M059J (cell line): ENCODE measurements around the gene LYZL6. TPM values are rescaled to one million over a fixed set of nuclear protein-coding genes. Genes with fewer than 3 reads are reported as not detected.
A peak's percentile ranks its signal among the peaks of the same experiment; 100 is the strongest.
"Not testable (repeated sequence)": the region's sequence is repeated elsewhere in the genome, so short reads cannot be mapped to it uniquely, and the experiment has no call there.

ENCODE experiments used
- DNase-seq: peaks from one replicate; pipeline ENCODE4 v3.0.0-alpha.2; 2012; ENCODE audit warnings: low read depth
- total RNA-seq: library from RNA; depleted of rRNA; stranded (reverse); fragments of >200 nt; shearing (Covaris generic); gene quantifications from 2 replicates; pipeline ENCODE4 v1.2.3, GENCODE V29; 2014

The LYZL6 gene
- total RNA-seq, 1 experiment from 2014 or later, result not detected

DNA sequence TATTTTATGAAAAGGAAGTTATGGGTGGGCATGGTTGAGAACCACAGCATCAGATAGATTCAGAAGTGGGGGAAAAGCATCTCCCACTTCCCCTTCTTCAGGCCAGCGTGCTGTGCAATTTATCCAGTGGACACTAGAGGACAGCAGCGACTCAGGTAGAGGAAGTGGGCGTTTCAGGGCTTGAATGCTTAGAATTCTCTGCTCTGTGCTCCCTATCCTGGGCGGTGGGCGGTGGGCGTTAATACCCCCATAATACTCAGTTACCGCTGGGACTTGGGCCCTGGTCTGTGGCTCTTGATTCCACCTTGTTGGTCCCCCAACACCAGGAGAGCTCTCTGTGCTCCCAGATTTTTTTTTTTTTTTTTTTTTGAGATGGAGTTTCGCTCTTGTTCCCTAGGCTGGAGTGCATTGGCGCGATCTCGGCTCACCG lies 3.7 kb upstream of the LYZL6 start:
- peak; percentile 58 for DNase-seq

DNA sequence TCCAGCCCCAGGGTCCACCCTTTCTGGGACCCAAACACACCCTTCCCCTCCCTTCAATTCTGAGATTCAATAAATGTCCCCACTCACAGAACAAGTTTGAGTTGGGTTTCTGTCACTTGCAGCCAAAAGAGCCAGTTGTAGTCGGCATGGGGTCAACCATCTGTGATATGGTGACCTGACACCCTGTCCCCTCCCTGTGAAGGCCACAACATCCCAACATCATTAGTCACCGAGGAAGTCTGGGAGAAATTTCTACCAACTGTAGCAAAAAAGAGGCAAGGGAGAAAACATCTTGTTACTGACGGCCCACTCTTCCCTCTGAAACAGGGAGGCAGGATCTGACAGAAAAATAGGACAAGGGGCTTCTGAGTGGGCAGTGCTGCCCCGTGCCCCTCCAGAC lies 638 bp upstream of the LYZL6 start:
- peak; percentile 56 for DNase-seq

DNA sequence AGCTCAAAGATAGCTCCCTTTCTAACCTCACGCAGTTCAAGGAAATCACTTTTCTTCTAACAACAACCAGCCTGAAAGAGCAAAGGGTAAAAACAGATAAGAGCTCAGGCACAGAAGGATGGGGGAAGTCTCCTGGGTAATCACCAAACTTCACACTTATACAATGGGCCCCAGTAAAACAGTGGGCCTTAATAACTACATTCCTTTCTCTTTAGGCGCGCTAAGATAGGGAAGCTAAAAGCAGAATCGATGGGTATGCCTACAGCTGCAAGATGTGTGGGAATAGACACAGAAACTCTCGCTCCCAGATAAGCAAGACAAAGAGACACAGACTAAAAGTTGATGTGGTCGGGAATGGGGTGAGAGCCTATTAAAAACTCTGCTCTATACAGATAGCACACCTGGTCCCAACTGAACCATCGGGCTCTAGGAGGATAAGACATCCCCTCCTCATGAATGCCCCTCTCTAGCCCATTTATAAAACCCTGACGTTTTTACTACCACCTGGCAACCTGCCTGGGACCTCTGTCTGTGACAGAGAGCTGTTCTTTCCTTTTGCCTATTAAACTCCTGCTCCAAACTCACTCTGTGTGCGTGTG lies 826 bp downstream of the LYZL6 start:
- no peak for DNase-seq

DNA sequence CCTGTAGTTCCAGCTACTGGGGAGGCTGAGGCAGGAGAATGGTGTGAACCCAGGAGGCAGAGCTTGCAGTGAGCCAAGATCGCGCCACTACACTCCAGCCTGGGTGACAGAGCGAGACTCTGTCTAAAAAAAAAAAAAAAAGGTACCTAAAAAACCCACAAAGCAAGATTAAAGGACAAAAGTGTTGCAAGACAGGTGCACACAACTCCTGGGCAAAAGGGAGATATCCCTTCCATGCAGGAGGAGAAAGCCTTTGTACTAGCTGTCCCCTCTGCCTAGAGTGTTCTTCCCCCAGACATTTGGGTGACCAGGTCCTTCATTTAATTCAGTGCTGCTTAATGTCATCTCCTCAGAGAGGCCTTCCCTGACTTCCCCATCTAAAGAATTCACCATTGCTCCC lies 5.0 kb downstream of the LYZL6 start:
- DNase-seq, result not testable (repeated sequence)

DNA sequence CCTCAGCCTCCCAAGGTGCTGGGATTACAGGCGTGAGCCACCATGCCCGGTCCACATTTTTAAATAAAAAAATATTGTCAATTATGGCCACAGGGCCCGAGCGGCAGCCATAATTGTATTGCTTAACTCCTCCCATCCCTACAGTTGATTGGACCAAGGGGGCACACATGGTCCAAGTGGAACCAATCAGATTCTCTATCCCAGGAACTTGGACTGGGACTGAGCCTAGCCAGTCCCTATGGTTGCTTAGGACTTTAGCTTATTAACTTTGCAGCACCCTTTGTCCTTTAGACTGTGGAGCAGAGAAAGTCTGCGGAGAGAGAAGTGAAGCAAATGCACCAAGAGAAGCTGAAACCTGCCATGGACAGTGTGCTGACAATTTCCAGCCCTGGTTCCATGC lies 7.5 kb downstream of the LYZL6 start:
- no peak for DNase-seq

DNA sequence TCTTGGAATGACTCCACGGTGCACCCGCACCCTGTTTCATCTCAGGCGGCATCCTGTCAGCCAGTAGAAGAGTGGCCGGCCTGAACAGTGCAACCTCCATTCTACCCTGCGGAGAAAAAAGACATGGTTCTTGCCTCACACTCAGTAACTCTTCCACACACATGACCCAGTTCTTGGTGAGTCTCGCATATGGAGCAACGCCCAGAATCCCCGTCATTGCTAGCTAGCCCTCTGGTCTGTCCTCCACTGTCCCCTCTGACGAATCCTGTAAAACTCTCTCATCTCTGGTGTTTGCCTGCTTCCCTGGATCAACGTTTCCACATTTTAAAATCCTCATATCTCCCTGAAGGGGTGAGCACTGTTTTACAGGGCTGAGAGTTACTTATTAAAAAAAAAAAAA lies 8.8 kb downstream of the LYZL6 start:
- peak; percentile 65 for DNase-seq

DNA sequence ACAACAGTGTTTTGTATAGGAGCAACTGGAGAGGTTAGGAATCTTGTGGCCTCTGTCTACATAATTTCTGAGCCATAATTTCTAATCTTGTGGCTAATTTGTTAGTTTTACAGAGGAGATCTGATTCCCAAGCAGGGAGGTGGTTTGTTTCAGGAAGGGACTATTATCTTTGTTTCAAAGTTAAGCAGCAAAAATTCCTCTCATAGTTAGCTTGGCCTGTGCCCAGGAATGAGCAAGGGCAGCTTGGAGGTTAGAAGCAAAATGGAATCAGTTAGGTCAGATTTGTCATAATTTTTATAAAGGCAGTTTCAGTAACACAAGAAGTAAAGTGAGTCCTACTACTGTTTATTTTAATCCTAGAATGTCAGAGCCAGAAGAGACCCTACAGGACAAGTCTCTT lies 10.9 kb downstream of the LYZL6 start:
- peak; percentile 30 for DNase-seq

DNA sequence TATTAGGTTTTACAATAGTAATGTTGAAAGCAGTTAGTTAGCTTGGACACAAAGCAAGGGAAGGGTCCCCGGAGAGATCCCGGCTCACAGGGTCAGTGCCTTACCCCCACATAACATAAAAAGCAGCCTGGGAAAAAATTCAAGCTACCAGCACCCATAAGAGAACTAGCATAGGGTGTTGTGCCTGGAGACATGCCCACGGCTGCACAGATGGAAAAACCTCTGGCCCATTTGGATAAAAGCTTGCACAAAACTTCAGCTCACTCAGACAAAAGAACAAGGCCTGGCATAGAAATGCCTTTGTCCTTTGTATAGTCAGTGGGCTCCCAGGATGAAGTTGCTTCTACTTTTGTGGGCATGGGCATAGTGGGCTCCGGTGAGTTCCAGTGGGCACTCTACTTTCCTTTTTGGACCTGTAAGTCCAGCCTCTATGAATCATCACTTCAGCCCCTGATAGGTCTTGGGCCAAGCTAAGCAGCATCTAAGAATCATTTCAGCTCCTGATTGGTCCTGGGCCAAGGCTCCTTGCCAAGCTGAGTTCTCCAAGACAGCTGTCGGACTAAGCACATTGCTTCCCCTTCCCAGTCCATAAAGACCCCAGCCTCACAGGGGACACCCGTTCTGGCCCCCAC lies 11.6 kb downstream of the LYZL6 start:
- DNase-seq, result peak; percentile 77

DNA sequence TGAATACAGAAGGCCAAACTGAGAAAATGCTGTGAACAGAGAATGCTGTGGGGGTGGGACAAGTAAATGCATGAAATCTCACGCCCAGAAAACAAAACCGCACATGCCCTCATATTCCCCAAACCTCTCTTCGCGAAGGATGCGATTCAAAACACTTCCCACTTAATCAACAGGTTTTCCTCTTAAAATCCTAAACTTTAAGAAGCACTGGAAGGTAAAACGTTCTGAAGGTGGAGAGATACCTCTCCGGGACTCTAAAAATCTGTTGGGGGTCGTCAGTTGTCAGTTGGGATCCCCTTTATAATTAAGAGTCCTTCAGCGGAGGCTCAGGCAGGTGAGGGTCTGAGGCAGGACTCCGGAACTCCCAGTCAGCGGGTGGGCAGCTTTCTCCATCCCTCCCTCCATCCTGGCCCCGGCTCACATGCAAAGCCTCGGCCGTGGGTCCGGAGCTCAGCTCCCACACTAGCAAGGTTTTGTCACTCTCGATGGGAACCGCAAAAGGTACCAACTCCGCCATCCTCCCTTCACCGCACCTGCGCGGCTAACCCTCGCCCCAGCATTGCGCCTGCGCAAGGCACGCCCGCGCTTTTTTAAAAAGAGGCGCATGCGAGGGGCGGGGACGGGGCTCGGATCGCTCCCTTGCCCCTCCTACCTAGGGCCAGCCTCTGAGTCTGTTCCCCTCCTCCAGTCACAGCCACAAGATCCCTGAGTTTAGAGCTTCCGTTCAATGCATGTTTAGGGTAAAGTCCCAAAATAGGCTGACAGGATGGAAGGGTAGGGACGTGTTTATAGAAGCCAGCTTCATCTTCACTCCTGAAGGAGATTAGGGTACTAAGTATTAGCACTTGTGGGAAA lies 13.1 kb downstream of the LYZL6 start, which contains the start of gene RDM1:
RDM1 (minus strand) TSS at position 563 of the 855 bp plus-strand sequence; CDS start at position 517, 46 bp downstream.
- peak; percentile 83 for DNase-seq

DNA sequence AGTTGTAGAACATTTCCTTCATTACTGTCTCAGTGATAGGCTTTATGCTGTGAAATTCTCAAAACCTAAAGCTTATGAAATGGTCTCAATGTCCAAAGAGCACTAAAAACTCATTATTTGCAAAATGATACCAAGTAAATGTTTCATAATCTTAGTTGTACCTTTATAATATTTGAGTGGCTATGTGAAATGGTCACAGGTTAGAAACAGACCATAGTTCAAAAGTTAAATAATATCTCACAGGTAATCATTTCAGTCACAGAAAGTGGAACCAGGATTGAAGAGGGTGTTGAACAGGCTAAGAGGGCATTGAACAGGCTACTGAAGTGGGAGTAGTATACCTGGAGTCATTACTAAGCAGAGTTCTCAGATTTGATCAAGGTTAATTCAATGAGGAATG lies 15.8 kb downstream of the LYZL6 start:
- no peak for DNase-seq

DNA sequence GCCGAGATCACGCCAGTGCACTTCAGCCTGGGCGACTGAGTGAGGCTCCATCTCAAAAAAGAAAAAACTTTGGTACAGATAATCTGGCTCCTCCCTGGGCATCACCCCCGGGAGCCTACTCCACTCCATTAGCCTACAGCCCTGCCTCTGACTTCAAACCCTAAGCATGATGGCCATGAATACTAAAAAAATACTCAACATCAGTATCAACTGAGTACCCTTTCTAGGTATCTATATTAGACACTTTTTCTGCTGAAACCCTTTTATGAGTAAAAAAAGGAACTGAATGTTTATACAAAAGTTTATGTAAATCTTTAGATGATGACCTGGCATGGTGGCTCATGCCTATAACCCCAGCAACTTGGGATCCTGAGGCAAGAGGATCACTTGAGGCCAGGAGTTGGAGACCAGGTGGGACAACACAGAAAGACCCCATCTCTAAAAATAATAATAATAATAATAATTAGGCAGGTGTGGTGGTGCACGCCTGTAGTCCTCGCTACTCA lies 19.9 kb downstream of the LYZL6 start:
- no peak for DNase-seq

DNA sequence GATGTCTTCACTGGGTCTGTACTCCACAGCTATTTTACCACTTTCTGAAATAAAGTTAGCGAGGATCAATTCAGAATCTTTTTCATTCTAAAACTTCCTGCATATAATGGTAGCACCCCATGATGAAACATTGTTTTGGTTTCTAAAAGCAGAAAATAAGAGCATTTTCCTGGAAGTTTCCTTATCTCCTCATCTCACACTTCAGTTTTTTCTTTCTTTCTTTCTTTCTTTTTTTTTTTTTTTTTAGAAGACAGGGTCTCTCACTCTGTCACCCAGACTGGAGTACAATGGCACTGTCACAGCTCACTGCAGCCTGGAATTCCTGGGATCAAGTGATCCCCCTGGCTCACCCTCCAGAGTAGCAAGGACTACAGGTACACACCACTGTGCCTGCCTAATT lies 23.3 kb downstream of the LYZL6 start:
- no peak for DNase-seq

DNA sequence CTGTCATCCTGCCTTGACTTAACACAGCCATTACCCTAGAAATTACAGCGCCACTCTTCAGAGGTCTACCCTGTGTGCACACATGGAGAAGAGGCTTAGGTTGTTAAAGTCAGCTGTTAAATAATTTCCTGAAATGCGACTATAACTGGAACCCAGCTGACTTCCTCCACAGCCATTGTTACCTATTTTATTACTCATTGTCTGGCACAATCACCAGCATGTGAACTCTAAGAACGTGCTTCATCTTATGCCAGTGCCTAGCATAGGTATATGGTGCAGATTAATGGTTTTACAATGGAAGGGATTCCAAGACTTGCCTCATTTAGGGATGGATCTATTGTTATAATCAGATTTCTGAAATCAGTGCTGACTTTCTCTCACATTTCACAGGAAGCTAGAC lies 24.8 kb downstream of the LYZL6 start:
- DNase-seq, result no peak

DNA sequence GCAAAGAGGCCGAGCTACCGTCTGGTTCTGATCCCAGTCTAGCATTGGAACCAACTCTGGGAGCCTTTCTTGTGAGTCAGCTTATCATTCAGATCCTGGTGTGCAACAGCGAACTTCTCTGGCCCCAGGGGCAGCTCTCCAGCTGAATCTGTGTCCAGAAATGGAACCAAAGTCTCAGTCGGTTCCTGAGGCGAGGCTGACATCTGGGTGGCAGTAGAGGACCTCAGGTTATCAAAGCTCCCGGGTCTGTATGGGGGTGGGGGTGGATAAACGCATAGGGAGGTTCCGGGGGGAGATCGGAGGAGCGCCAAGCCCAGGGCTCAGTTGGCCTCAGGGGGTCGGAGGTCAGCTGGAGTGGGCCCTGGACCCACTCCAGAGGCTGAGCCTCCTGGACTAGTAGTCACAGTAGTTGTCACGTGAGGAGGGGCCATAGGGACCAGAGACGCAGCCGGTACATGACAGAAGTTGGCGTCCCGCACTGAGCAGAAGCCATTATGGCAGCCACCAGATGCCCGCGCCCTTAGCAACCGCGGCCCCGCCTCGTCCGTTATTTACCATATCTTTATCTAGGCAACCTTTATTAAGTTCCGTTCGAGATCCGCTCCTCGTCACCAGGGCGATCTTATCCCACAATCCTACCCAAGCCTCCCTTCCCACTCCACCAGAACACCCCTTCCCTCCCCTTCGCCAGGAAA lies 25.8 kb downstream of the LYZL6 start:
- DNase-seq, result no peak

DNA sequence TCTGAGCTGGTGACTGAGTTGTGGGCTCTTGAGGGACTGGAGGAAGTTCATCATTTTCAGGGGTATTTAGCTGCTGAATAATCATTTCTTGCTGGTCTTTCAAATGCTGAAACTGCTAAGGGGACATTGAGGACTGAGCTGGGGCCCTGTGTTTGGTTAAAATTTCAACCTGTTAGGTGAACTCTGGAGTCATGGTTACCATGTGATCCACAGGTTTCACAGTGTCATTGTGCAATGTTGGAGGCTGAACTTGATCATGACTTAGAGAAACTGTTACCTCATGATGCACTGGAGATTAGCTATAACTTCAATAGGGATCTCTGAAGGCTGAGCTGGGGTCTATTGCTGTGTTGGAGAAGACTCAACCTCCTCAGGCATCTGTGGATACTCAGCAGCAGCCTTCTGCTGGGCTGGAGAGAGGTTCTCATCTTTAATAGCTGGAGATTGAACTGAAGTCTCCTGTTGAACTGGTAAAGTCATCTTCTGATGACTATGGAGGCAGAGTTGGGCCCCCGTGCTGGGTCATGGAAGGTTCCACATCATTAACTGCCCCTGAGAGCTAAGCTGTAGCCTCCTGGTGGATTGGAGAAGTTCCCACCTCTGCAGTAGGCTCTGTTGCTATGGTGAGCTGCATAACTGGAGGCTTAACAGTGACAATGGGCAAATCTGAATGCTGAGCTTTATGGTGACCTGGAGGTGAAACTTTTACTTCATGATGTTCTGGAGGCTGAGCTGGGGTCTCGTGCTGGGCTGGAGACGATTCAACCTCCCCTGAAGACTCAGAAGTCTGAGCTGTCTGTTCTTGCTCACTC lies 28.2 kb downstream of the LYZL6 start:
- DNase-seq, result no peak

DNA sequence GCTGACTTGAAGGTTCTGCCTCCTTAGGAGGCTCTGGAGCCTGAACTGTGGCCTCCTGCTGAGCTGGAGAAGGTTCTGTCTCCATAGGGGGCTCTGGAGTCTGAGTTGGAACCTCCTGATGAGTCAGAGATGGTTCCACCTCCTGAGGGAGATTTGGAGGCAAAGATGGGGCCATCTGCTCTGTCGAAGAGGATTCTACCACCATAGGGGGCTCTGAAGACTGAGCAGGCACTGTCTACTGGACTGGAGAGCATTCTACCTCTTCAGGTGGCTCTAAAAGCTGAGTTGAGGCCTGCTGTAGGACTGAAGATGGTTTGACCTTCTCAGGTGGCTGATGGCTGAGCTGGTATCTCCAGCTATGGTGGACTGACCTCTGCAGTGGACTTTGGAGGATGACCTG lies 29.2 kb downstream of the LYZL6 start:
- DNase-seq, result no peak

DNA sequence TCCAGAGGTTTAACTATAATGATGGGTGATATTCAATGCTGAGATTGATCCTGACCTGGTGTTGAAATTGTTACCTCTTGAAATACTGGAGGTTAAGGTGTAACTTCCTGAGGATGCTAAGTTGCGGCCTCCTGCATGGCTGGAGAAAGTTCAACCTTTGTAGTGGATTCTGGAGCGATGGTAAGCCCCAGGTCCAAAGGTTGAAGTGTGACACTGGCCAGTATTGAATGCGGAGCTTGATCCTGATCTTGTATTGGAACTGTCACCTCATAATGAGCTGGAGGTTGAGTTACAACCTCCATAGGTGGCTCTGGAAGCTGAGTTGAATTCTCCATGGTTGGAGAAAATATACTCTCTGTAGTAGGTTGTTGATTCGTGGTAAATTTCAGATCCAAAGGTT lies 29.9 kb downstream of the LYZL6 start:
- no peak for DNase-seq

DNA sequence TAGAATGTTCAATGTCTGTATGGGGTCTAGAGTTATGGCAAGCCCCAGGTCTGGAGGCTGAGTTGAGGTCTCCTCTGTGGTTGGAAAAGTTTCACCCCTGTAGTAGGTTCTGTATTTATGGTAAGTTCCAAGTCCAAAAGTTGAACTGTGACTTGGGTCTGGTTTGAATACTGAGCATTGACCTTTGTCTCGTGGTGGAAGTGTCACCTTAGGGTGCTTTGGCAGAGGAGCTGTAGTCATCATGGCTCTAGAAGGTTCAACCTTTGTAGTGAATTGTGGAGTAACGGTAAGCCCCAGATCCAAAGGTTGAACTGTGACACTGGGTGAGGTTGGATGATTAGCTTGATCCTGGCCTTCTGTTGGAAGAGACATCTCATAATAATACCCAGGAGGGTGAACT lies 30.6 kb downstream of the LYZL6 start:
- DNase-seq, result no peak

DNA sequence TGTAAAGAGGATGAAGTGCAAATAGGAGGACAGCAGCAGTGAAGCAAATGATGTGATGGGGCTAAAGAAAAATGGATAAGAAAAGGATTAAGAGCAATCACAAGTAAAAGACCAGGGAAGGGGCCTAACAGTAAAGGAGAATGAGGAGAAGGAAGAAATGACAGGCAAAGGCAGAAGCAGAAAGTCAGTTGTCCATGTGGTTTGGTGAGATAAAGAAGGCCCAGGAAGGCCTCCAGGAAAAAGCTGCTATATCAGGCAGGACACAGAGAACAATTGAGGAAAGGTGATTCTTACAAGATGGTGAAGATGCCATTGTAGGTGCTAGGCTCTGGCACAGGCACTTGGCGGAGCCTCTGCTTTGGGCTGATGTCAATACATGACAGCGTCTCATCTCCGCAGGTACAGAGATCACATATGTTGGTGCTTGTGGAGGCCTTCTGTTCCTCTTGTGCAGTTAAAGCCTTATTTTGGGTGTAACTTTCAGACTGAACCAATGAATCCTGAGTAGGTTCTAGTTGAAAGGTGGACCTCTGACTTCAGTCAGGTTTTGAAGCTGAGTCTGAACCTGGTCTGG lies 31.1 kb downstream of the LYZL6 start:
- DNase-seq, result no peak

DNA sequence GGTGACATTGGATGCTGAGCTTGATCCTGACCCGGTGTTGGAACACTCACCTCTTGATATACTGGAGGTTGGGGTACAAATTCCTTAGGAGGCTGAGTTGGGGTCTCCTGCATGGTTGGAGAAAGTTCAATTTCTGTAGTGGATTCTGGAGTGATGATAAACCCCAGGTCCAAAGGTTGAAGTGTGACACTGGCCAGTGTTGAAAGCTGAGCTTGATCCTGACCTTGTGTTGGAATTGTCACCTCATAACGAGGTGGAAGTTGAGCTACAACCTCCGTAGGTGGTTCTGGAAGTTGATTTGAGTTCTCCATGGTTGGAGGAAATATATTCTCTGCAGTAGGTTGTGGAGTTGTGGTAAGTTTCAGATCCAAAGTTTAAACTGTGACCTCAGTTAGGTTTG lies 34.1 kb downstream of the LYZL6 start:
- DNase-seq, result no peak

DNA sequence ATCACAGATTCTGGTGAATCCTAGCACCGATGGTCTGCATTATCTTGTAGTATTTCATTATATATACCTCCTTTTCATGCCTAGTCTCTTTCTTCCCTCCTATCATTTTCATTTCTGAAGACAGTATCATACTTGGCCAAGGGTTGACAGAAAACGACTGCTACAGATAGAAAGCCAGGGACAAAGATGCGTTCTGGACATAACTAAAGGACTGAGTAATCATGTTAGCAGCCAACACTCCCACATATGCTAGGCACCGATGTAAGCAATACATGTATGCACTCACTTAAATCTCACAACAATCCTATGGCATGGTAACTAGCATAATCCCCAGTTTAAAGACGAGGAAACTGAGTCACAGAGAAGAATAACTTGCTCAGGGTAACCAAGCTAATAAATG lies 35.8 kb downstream of the LYZL6 start:
- no peak for DNase-seq
